DOHH2 (cell line): Measurements from ENCODE around the gene CALML3.

Experiments
- CTCF ChIP-seq: fragments of 200-600 bp; sonication (generic); IDR thresholded peaks from one replicate; pipeline ENCODE4 v1.5.1; 2014; ENCODE audit warnings: antibody characterized with exemption, mild to moderate bottlenecking, low read depth, low read length; ENCODE audit not compliant: poor library complexity, severe bottlenecking
- EZH2phosphoT487 ChIP-seq: fragments of 200-600 bp; sonication (generic); IDR thresholded peaks from 2 replicates; pipeline ENCODE4 v1.6.1; 2017; ENCODE audit warnings: borderline replicate concordance, mild to moderate bottlenecking, antibody characterized with exemption, low read length, moderate library complexity, mixed read lengths

- TF ChIP-seq CTCF (no peak), EZH2phosphoT487 (no peak)
These were observed 17.3 kb downstream of the CALML3 start for GRCh38 chr10:5542100-5542499.
